NCI-H1105 treated with DMSO at 0.1 percent for 48 hours (cell line): ENCODE results near the gene HMSD.
A peak's percentile ranks its signal among the peaks of the same experiment; 100 is the strongest.

Experiments used
- DNase-seq: peaks from one replicate; lab custom pipeline; 2025; lab: John Stamatoyannopoulos, UW

The HMSD gene

GRCh38 chr18:63994783-63995399 is 45.8 kb downstream of the HMSD start:
- peak; percentile 40 for DNase-seq

- DNase-seq: no peak
Observed at GRCh38 chr18:63997041-63997440, 47.9 kb downstream of the HMSD start.

GRCh38 chr18:63997606-63998005 is 48.5 kb downstream of the HMSD start:
- no peak for DNase-seq

- no peak for DNase-seq
Observed at GRCh38 chr18:63999871-64000270, 50.8 kb downstream of the HMSD start.

- no peak for DNase-seq
Observed at GRCh38 chr18:64002581-64002980, 53.5 kb downstream of the HMSD start.

GRCh38 chr18:64009305-64009704 is 60.2 kb downstream of the HMSD start:
- DNase-seq: no peak
